K562 (cell line): ENCODE measurements around the gene LLCFC1. TPM values are rescaled to one million over a fixed set of nuclear protein-coding genes. Genes with fewer than 3 reads are reported as not detected.

Experiments used
- ATAC-seq: fragments of 200-7000 bp; cut with Tn5 transposase; 3 replicates; pipeline ENCODE4 v1.9.1; 2020; ENCODE audit warnings: moderate library complexity
- BruUV-seq: library from RNA; stranded (reverse); fragments of 400-500 nt; replicated peaks from 2 replicates; lab custom pipeline; 2021; lab: Mats Ljungman, UMichigan
- CTCF ChIA-PET: fragments of 300-600 bp; formaldehyde crosslinking; extraction: SDS; loops from one replicate; lab custom pipeline; 2021; ENCODE audit warnings: low intra/inter-chr PET ratio; lab: Yijun Ruan, JAX
- POLR2A ChIA-PET: fragments of 300-600, 350-650 bp; sonication (Branson Sonifier 250); formaldehyde crosslinking; extraction: SDS; loops from one replicate; lab custom pipeline; 2021; ENCODE audit warnings: antibody characterized with exemption, inconsistent platforms; lab: Yijun Ruan, JAX
- DNase-seq, 4 experiments: peaks; one replicate each; pipeline versions ENCODE4 v3.0.0 to v3.0.0-alpha.2; 2011 to 2018; ENCODE audit warnings: low spot score in 3 of 4, mixed read lengths in 3 of 4; ENCODE audit errors: extremely low read depth in 1 of 4
- FAIRE-seq: peaks from 2 replicates; lab custom pipeline; 2011; peaks lifted over from hg19 to GRCh38; lab: Jason Lieb, UNC
- H2AFZ ChIP-seq: 2 replicates; pipeline ENCODE4 v1.6.0; 2011; ENCODE audit warnings: low read depth, low read length, control low read depth, inconsistent platforms
- H3K27ac ChIP-seq: fragments of 200-600 bp; 3 replicates; pipeline ENCODE4 v1.8.0; 2011; ENCODE audit warnings: low read depth, mild to moderate bottlenecking, control low read depth, inconsistent platforms, low read length, moderate library complexity, mixed read lengths; ENCODE audit errors: extremely low read depth
- H3K27me3 ChIP-seq, 2 experiments: fragments of 300-600 bp in 1 of 2; 2 replicates in 1 of 2; 3 replicates in 1 of 2; pipeline versions ENCODE4 v1.6.0 to v1.8.0; 2011; ENCODE audit warnings: inconsistent platforms in 2 of 2, low read length in 2 of 2, mild to moderate bottlenecking in 1 of 2, mixed read lengths in 1 of 2, moderate library complexity in 1 of 2; ENCODE audit not compliant: control insufficient read depth in 2 of 2, insufficient read depth in 2 of 2
- H3K36me3 ChIP-seq: fragments of 300-600 bp; 3 replicates; pipeline ENCODE4 v1.8.0; 2011; ENCODE audit warnings: mild to moderate bottlenecking, low read length, inconsistent platforms; ENCODE audit not compliant: control insufficient read depth, insufficient read depth
- H3K4me1 ChIP-seq, 2 experiments: fragments of 200-600 bp in 1 of 2; replicated peaks in 1 of 2; 2 replicates in 1 of 2; 3 replicates in 1 of 2; pipeline versions ENCODE4 v1.5.1 to v1.8.0; 2011; ENCODE audit warnings: inconsistent platforms in 2 of 2, low read length in 2 of 2, mild to moderate bottlenecking in 1 of 2, mixed read lengths in 1 of 2, moderate library complexity in 1 of 2; ENCODE audit not compliant: control insufficient read depth in 2 of 2, insufficient read depth in 2 of 2
- H3K4me2 ChIP-seq: 2 replicates; pipeline ENCODE4 v1.6.1; 2011; ENCODE audit warnings: low read length, control low read depth, inconsistent platforms, mixed read lengths; ENCODE audit not compliant: insufficient read depth
- H3K4me3 ChIP-seq: fragments of 200-600 bp; sonication (generic), shearing (Covaris generic); 2 replicates; pipeline ENCODE4 v1.5.1; 2016; ENCODE audit warnings: control low read depth, inconsistent platforms
- H3K79me2 ChIP-seq: fragments of 200-600 bp; 3 replicates; pipeline ENCODE4 v1.8.0; 2011; ENCODE audit warnings: low read length, inconsistent platforms; ENCODE audit not compliant: control insufficient read depth, insufficient read depth
- H3K9ac ChIP-seq, 2 experiments: 2 replicates each; pipeline versions ENCODE4 v1.6.0 to v1.6.1; 2011; ENCODE audit warnings: low read depth in 2 of 2, low read length in 2 of 2, control low read depth in 1 of 2, inconsistent platforms in 1 of 2, mild to moderate bottlenecking in 1 of 2, mixed read lengths in 1 of 2; ENCODE audit not compliant: insufficient read depth in 1 of 2
- H3K9me1 ChIP-seq: one replicate; pipeline ENCODE4 v1.6.0; 2011; ENCODE audit warnings: inconsistent platforms, mild to moderate bottlenecking, low read length, moderate library complexity; ENCODE audit not compliant: control insufficient read depth, insufficient read depth
- H3K9me3 ChIP-seq: replicated peaks from 2 replicates; pipeline ENCODE4 v1.5.1; 2011; ENCODE audit warnings: low read depth, low read length, inconsistent platforms; ENCODE audit not compliant: control insufficient read depth, insufficient read depth
- H4K20me1 ChIP-seq: replicated peaks from 2 replicates; pipeline ENCODE4 v1.6.1; 2011; ENCODE audit warnings: low read length, inconsistent platforms, mixed read lengths; ENCODE audit not compliant: control insufficient read depth, insufficient read depth
- HDAC6 ChIP-seq: IDR thresholded peaks from 2 replicates; pipeline ENCODE4 v1.6.1; 2012; ENCODE audit warnings: low read depth, mild to moderate bottlenecking, control low read depth, inconsistent platforms, low read length, moderate library complexity
- NFIC ChIP-seq: fragments of 450-650 bp; IDR thresholded peaks from 2 replicates; pipeline ENCODE4 v1.6.1; 2017; ENCODE audit warnings: mild to moderate bottlenecking, inconsistent platforms
- STAG1 ChIP-seq: sonication (generic); formaldehyde crosslinking; IDR thresholded peaks from 2 replicates; pipeline ENCODE4 v1.5.0; 2020; ENCODE audit warnings: missing genetic modification reagents, borderline replicate concordance
- U2AF2 ChIP-seq: fragments of 200-400 bp; formaldehyde crosslinking; optimal IDR thresholded peaks from 2 replicates; pipeline ENCODE3; 2017; ENCODE audit warnings: low read depth, mild to moderate bottlenecking, low read length
- ZNF324 ChIP-seq: fragments of 250-450 bp; sonication (Bioruptor Pico); IDR thresholded peaks from 2 replicates; pipeline ENCODE4 v1.4.0; 2020; ENCODE audit warnings: mild to moderate bottlenecking
- ZNF586 ChIP-seq: fragments of 450-650 bp; formaldehyde crosslinking; conservative IDR thresholded peaks from 2 replicates; pipeline ENCODE4 v1.4.0; 2020; ENCODE audit warnings: mild to moderate bottlenecking, moderate library complexity
- ZSCAN32 ChIP-seq: fragments of 450-650 bp; formaldehyde crosslinking; IDR thresholded peaks from 2 replicates; pipeline ENCODE4 v1.4.0; 2020; ENCODE audit warnings: mild to moderate bottlenecking, moderate library complexity
- WGBS: fragments of 100-300 bp; shearing (Covaris generic); methylation state at CpG from one replicate; pipeline ENCODE4 v1.1.6; 2016; ENCODE audit warnings: low coverage, mixed read lengths; ENCODE audit not compliant: insufficient coverage; ENCODE audit errors: missing lambda C conversion rate; 5-methylcytosine and 5-hydroxymethylcytosine counted together
- in situ Hi-C: fragments of 300-500 bp; cut with MboI; formaldehyde crosslinking; loops from 4 replicates; pipeline ENCODE4 v1.15.0; 2018; ENCODE audit warnings: inconsistent platforms, mixed read lengths
- intact Hi-C: fragments of 100-400 bp; cut with micrococcal nuclease; formaldehyde crosslinking; loops from 2 replicates; pipeline ENCODE4 v1.14.2; 2022
- polyA plus RNA-seq, 8 experiments: library from polyadenylated mRNA; depleted of rRNA in 4 of 8; stranded (reverse) in 5 of 8; unstranded in 3 of 8; fragments of >200 nt; fragmentation: Nextera tagmentation in 2 of 8; fragmentation: Illumina TruSeq in 1 of 8; extraction: Ambion mirVana in 2 of 8; extraction: Trizol in 1 of 8; gene quantifications; 2 replicates each; pipeline versions ENCODE4 v1.2.1 to v1.2.3, GENCODE V29; 2011 to 2014; ENCODE audit warnings: inconsistent platforms in 1 of 8, missing spikeins in 1 of 8
- total RNA-seq, 7 experiments: library from RNA; depleted of rRNA in 6 of 7; stranded (reverse); fragments of >200 nt in 6 of 7; fragmentation: Illumina TruSeq in 2 of 7; extraction: Trizol in 2 of 7; gene quantifications; 2 replicates each; pipeline versions ENCODE4 v1.2.1 to v1.2.3, GENCODE V29; 2011 to 2021; ENCODE audit warnings: low replicate concordance in 1 of 7
- TF ChIP-seq, protein P1 (sequence below): fragments of 250-450 bp; sonication (Bioruptor Pico); IDR thresholded peaks from 2 replicates; pipeline ENCODE4 v1.5.0; 2021

Gene LLCFC1
- total and polyA plus RNA-seq, 9 of the 15 experiments (the other 6 are each of a cell fraction or from before 2014, with no cell fraction given) = not detected

DNA sequence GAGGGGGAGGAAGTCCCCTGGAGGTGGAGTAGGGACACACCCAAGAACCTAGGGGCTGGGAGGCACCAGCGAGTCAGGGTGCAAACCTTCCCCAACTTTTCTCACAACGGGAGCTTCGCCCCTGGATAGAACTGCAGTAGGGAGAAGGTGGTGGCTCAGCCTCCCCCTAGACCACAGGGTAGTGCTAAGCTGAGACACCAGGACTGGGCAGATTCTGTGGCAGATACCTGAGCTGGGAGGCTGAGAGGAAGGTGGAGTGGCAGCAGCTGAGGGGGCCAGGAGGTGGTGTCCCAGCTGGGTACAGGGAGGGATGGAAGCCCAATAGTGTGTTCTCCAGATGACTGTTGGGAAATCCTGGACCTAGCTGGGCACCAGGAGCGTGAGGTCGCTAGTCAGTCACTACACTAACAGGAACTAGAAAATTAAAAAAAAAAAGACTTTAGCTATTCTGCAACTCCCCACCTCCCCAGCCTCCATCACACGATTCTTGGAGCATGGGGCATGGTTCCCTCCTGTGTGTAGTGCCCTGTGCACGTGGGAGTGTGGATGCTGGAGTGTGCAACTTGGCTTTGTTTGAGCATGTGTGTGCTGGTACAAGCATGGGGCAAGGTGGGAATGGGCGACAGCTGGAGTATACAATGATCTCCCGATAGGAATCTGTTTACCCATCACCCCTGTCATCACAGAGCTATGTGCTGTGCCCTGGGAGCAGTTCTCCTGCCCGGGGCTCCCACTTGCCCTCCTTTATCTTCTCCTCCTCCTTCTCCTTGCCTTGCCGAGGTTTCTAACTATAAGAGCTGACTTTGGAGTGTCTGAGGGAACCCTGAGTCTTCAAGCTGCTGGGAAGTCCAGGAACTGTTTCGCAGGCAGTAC, 44.9 kb upstream of the LLCFC1 start:
- ATAC-seq (no peak), DNase-seq (no peak), FAIRE-seq (no peak)
- Histone ChIP-seq H4K20me1 (peaks cover 10% of the 10 kb centered on the region; the same call in 1 of the 2 replicates), H3K9me3 (no peaks in the 10 kb centered on the region; the same call in 1 of the 2 replicates), H3K79me2 (no peaks in the 10 kb centered on the region), H3K36me3 (no peaks in the 10 kb centered on the region), H2AFZ (no peak overlapping the region), H3K27ac (no peak overlapping the region), H3K27me3 (peaks cover 13 to 51% of the 10 kb centered on the region in 2 experiments), H3K4me3 (no peak overlapping the region), H3K9me1 (peaks cover 2% of the 10 kb centered on the region), H3K9ac (no peak overlapping the region), H3K4me1 (no peaks in the 10 kb centered on the region), H3K4me2 (no peak overlapping the region)
- in situ Hi-C loops = no loop called here
- no TSS peak for BruUV-seq
- CTCF ChIA-PET = no interaction called here
- intact Hi-C loops = no loop called here
- POLR2A ChIA-PET = interaction anchor here (1.0 kb wide), 1 partner anchor 67 kb away, joined by 7 read pairs; no protein-coding TSS in a partner anchor
- TF ChIP-seq ZSCAN32 (CRISPR knock-in tag) = no peak
- TF ChIP-seq NFIC = no peak
- TF ChIP-seq HDAC6 = no peak
- TF ChIP-seq ZNF586 = no peak
- TF ChIP-seq U2AF2 = no peak
- TF ChIP-seq ZNF324 (CRISPR knock-in tag) = no peak
- 0 out of 2 replicates have a peak, but pooled peaks have one; percentile 9 for TF ChIP-seq STAG1 (CRISPR knock-in tag)
- TF ChIP-seq, protein P1, sequence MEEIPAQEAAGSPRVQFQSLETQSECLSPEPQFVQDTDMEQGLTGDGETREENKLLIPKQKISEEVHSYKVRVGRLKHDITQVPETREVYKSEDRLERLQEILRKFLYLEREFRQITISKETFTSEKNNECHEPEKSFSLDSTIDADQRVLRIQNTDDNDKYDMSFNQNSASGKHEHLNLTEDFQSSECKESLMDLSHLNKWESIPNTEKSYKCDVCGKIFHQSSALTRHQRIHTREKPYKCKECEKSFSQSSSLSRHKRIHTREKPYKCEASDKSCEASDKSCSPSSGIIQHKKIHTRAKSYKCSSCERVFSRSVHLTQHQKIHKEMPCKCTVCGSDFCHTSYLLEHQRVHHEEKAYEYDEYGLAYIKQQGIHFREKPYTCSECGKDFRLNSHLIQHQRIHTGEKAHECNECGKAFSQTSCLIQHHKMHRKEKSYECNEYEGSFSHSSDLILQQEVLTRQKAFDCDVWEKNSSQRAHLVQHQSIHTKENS (CRISPR knock-in tag) = no peak
- whole genome bisulfite sequencing = 2% methylated on average over 12 of the region's 12 CpGs
